Activated T-cell treated with anti-CD3 and anti-CD28 coated beads, Interleukin-2, amount 50 U/mL, for 4 hours (primary cell): ENCODE measurements around the gene MEIS3. TPM values are rescaled to one million over a fixed set of nuclear protein-coding genes. Genes with fewer than 3 reads are reported as not detected.

Experiments used
- ATAC-seq, 2 donors: fragments of 200-7000 bp; cut with Tn5 transposase; one replicate each; pipeline ENCODE4 v1.10.0; 2021
- DNase-seq: peaks from one replicate; pipeline ENCODE4 v3.0.0-alpha.2; 2020
- H3K27me3 Mint-ChIP-seq: one replicate; pipeline ENCODE4 v1.8.0; 2021; ENCODE audit warnings: low read depth, mixed read lengths
- H3K36me3 Mint-ChIP-seq: one replicate; pipeline ENCODE4 v1.8.0; 2022; ENCODE audit warnings: mixed read lengths; ENCODE audit not compliant: insufficient read depth
- H3K4me1 Mint-ChIP-seq: one replicate; pipeline ENCODE4 v1.8.0; 2021; ENCODE audit warnings: low read depth, mixed read lengths
- H3K4me3 Mint-ChIP-seq: one replicate; pipeline ENCODE4 v1.8.0; 2021; ENCODE audit warnings: mild to moderate bottlenecking, moderate library complexity, mixed read lengths
- H3K9me3 Mint-ChIP-seq: one replicate; pipeline ENCODE4 v1.8.0; 2021; ENCODE audit warnings: mixed read lengths
- total RNA-seq, 3 donors: library from RNA; stranded (reverse); gene quantifications; one replicate each; pipeline ENCODE4 v1.2.1, GENCODE V29; 2021

Gene MEIS3
- total RNA-seq, 3 donors from 2014 or later = 0.16 TPM; not detected in 2

- no peak for ATAC-seq
- Mint-ChIP-seq H3K9me3 (no peaks in the 10 kb centered on the region), H3K27me3 (peaks cover 71% of the 10 kb centered on the region), H3K4me1 (peaks cover 49% of the 10 kb centered on the region), H3K36me3 (no peaks in the 10 kb centered on the region), H3K4me3 (peak overlapping the region; percentile 65)
- DNase-seq = no peak
Observed at GRCh38 chr19:47445527-47445926, 26.2 kb upstream of the MEIS3 start.

- H3K4me3 Mint-ChIP-seq = peak overlapping the region; percentile 48
Observed at GRCh38 chr19:47444388-47444821, 25.1 kb upstream of the MEIS3 start.

GRCh38 chr19:47443331-47443730 lies 24.0 kb upstream of the MEIS3 start:
- Mint-ChIP-seq H3K27me3 (peaks cover 70% of the 10 kb centered on the region), H3K4me1 (peaks cover 52% of the 10 kb centered on the region), H3K36me3 (no peaks in the 10 kb centered on the region), H3K4me3 (no peak overlapping the region), H3K9me3 (no peaks in the 10 kb centered on the region)
- ATAC-seq = no peak
- DNase-seq = no peak

More at GRCh38 chr19:47444388-47444821, 25.1 kb upstream of the MEIS3 start:
- Mint-ChIP-seq H3K4me1 (peaks cover 49% of the 10 kb centered on the region), H3K9me3 (no peaks in the 10 kb centered on the region), H3K36me3 (no peaks in the 10 kb centered on the region), H3K27me3 (peaks cover 73% of the 10 kb centered on the region)
- DNase-seq (peak; percentile 32), ATAC-seq (peak; percentile 36 to 47)

GRCh38 chr19:47438793-47439220 lies 19.5 kb upstream of the MEIS3 start:
- no peak for DNase-seq
- H3K27me3 Mint-ChIP-seq = peaks cover 66% of the 10 kb centered on the region
- H3K9me3 Mint-ChIP-seq = no peaks in the 10 kb centered on the region
- no peak overlapping the region for H3K4me3 Mint-ChIP-seq
- no peak for ATAC-seq
- H3K36me3 Mint-ChIP-seq = no peaks in the 10 kb centered on the region
- peaks cover 29% of the 10 kb centered on the region for H3K4me1 Mint-ChIP-seq

- Mint-ChIP-seq H3K36me3 (no peaks in the 10 kb centered on the region), H3K4me3 (no peak overlapping the region), H3K4me1 (peaks cover 19% of the 10 kb centered on the region), H3K9me3 (no peaks in the 10 kb centered on the region), H3K27me3 (peaks cover 53% of the 10 kb centered on the region)
- DNase-seq (no peak), ATAC-seq (no peak)
Observed at GRCh38 chr19:47437500-47437899, 18.2 kb upstream of the MEIS3 start.

- H3K9me3 Mint-ChIP-seq = no peaks in the 10 kb centered on the region
- peaks cover 52% of the 10 kb centered on the region for H3K27me3 Mint-ChIP-seq
- no peaks in the 10 kb centered on the region for H3K36me3 Mint-ChIP-seq
- H3K4me3 Mint-ChIP-seq = no peak overlapping the region
- ATAC-seq = peak; percentile 93 to 94
- peaks cover 17% of the 10 kb centered on the region for H3K4me1 Mint-ChIP-seq
- peak; percentile 89 for DNase-seq
Observed at GRCh38 chr19:47436712-47437401, 17.5 kb upstream of the MEIS3 start.

- Mint-ChIP-seq H3K4me3 (peak overlapping the region; percentile 8), H3K4me1 (peaks cover 17% of the 10 kb centered on the region), H3K9me3 (no peaks in the 10 kb centered on the region), H3K36me3 (no peaks in the 10 kb centered on the region), H3K27me3 (peaks cover 55% of the 10 kb centered on the region)
- no peak for DNase-seq
- no peak for ATAC-seq
Observed at GRCh38 chr19:47435883-47436417, 16.6 kb upstream of the MEIS3 start.

GRCh38 chr19:47435196-47435595 lies 15.9 kb upstream of the MEIS3 start:
- Mint-ChIP-seq H3K9me3 (no peaks in the 10 kb centered on the region), H3K4me3 (peak overlapping the region; percentile 67), H3K36me3 (no peaks in the 10 kb centered on the region), H3K4me1 (peaks cover 18% of the 10 kb centered on the region), H3K27me3 (peaks cover 56% of the 10 kb centered on the region)
- ATAC-seq (no peak), DNase-seq (no peak)

- Mint-ChIP-seq H3K4me3 (no peak overlapping the region), H3K27me3 (peaks cover 58% of the 10 kb centered on the region), H3K9me3 (no peaks in the 10 kb centered on the region), H3K36me3 (no peaks in the 10 kb centered on the region), H3K4me1 (peaks cover 24% of the 10 kb centered on the region)
- ATAC-seq (no peak), DNase-seq (no peak)
Observed at GRCh38 chr19:47434088-47434487, 14.8 kb upstream of the MEIS3 start.

GRCh38 chr19:47433121-47433520 lies 13.8 kb upstream of the MEIS3 start:
- ATAC-seq (no peak), DNase-seq (no peak)
- Mint-ChIP-seq H3K36me3 (no peaks in the 10 kb centered on the region), H3K27me3 (peaks cover 50% of the 10 kb centered on the region), H3K9me3 (no peaks in the 10 kb centered on the region), H3K4me1 (peaks cover 20% of the 10 kb centered on the region), H3K4me3 (no peak overlapping the region)

- no peak for DNase-seq
- ATAC-seq = no peak
- Mint-ChIP-seq H3K27me3 (peaks cover 43% of the 10 kb centered on the region), H3K4me1 (peaks cover 20% of the 10 kb centered on the region), H3K9me3 (no peaks in the 10 kb centered on the region), H3K36me3 (no peaks in the 10 kb centered on the region), H3K4me3 (no peak overlapping the region)
Observed at GRCh38 chr19:47432499-47432898, 13.2 kb upstream of the MEIS3 start.

GRCh38 chr19:47432091-47432490 lies 12.8 kb upstream of the MEIS3 start:
- DNase-seq = no peak
- H3K9me3 Mint-ChIP-seq = no peaks in the 10 kb centered on the region
- H3K4me3 Mint-ChIP-seq = no peak overlapping the region
- H3K4me1 Mint-ChIP-seq = peaks cover 23% of the 10 kb centered on the region
- H3K27me3 Mint-ChIP-seq = peaks cover 42% of the 10 kb centered on the region
- H3K36me3 Mint-ChIP-seq = no peaks in the 10 kb centered on the region
- no peak for ATAC-seq

- DNase-seq (no peak), ATAC-seq (peak; percentile 37 to 39)
- Mint-ChIP-seq H3K4me3 (peak overlapping the region; percentile 38), H3K36me3 (no peaks in the 10 kb centered on the region), H3K4me1 (peaks cover 11% of the 10 kb centered on the region), H3K9me3 (no peaks in the 10 kb centered on the region), H3K27me3 (peaks cover 48% of the 10 kb centered on the region)
Observed at GRCh38 chr19:47430041-47430802, 10.9 kb upstream of the MEIS3 start.

- DNase-seq (no peak), ATAC-seq (no peak)
- no peaks in the 10 kb centered on the region for H3K36me3 Mint-ChIP-seq
- H3K27me3 Mint-ChIP-seq = peaks cover 55% of the 10 kb centered on the region
- no peak overlapping the region for H3K4me3 Mint-ChIP-seq
- no peaks in the 10 kb centered on the region for H3K9me3 Mint-ChIP-seq
- H3K4me1 Mint-ChIP-seq = peaks cover 10% of the 10 kb centered on the region
Observed at GRCh38 chr19:47429140-47429793, 9.9 kb upstream of the MEIS3 start.
